Suprapubic skin (tissue), 4 donors: ENCODE results near the gene MEIOSIN.

Source experiments
- EP300 ChIP-seq: sonication (generic); formaldehyde crosslinking; IDR thresholded peaks from one replicate; pipeline ENCODE4 v1.6.1; 2017; ENCODE audit warnings: antibody characterized with exemption
- POLR2A ChIP-seq, 2 donors: fragments of 450-650 bp; IDR thresholded peaks; one replicate each; pipeline ENCODE4 v1.6.1; 2017; ENCODE audit warnings: antibody characterized with exemption in 2 of 2, mild to moderate bottlenecking in 2 of 2, moderate library complexity in 2 of 2
- POLR2AphosphoS5 ChIP-seq, 3 donors: sonication (generic); formaldehyde crosslinking; IDR thresholded peaks; one replicate each; pipeline ENCODE4 v1.6.1; 2017; ENCODE audit warnings: antibody characterized with exemption in 3 of 3
- TF ChIP-seq, protein P1 (sequence below), 2 donors: fragments of 200-600 bp in 1 of 2; fragments of 450-650 bp in 1 of 2; sonication (generic) in 1 of 2; IDR thresholded peaks; one replicate each; pipeline ENCODE4 v1.5.1; 2016 to 2019; ENCODE audit warnings: antibody characterized with exemption in 2 of 2, mild to moderate bottlenecking in 1 of 2, moderate library complexity in 1 of 2

DNA sequence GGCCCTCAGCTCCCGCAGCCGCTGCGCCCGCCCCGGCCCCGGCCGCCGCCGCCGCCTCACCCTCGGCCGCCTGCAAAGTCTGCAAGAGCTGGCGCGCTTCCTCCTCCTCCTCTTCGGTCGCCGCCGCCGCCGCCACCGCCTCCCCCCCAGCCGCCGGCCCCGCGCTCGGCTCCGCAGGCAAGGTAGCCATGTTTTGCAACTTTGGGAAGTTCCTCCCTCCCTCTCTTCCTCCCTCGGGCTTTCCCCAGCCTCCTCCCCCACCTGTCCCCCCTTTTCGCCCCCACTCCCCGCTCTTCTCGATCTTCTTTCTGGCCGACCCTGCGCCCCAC, 35.4 kb downstream of the MEIOSIN start:
- TF ChIP-seq, protein P1, sequence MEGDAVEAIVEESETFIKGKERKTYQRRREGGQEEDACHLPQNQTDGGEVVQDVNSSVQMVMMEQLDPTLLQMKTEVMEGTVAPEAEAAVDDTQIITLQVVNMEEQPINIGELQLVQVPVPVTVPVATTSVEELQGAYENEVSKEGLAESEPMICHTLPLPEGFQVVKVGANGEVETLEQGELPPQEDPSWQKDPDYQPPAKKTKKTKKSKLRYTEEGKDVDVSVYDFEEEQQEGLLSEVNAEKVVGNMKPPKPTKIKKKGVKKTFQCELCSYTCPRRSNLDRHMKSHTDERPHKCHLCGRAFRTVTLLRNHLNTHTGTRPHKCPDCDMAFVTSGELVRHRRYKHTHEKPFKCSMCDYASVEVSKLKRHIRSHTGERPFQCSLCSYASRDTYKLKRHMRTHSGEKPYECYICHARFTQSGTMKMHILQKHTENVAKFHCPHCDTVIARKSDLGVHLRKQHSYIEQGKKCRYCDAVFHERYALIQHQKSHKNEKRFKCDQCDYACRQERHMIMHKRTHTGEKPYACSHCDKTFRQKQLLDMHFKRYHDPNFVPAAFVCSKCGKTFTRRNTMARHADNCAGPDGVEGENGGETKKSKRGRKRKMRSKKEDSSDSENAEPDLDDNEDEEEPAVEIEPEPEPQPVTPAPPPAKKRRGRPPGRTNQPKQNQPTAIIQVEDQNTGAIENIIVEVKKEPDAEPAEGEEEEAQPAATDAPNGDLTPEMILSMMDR (IDR thresholded peaks at IDR 0.05) = no peak
- TF ChIP-seq POLR2AphosphoS5 (IDR thresholded peaks at IDR 0.05) (no peak), EP300 (no peak), POLR2A (IDR thresholded peaks at IDR 0.05) (no peak)
